HCT116 (cell line): ENCODE data around the gene ERGIC1.

Experiments
- EZH2 ChIP-seq: fragments of 200-600 bp; sonication (generic); IDR thresholded peaks from 2 replicates; pipeline ENCODE4 v1.6.1; 2017; ENCODE audit warnings: antibody characterized with exemption, mixed run types
- ZNF274 ChIP-seq: fragments of 200-500 bp; sonication (Bioruptor generic); IDR thresholded peaks from 2 replicates; pipeline ENCODE4 v1.6.1; 2014; ENCODE audit warnings: mild to moderate bottlenecking, low read depth, low read length, inconsistent platforms
- TF ChIP-seq, protein P1 (sequence below), 3 experiments: fragments of 200-600 bp in 1 of 3; sonication (generic) in 1 of 3; IDR thresholded peaks in 2 of 3; conservative IDR thresholded peaks in 1 of 3; 2 replicates each; pipeline ENCODE4 v1.5.1; 2012 to 2017; ENCODE audit warnings: low read depth in 2 of 3, low read length in 2 of 3, antibody characterized with exemption in 1 of 3, borderline replicate concordance in 1 of 3, control low read depth in 1 of 3, mild to moderate bottlenecking in 1 of 3, mixed read lengths in 1 of 3, mixed run types in 1 of 3, moderate library complexity in 1 of 3; ENCODE audit not compliant: insufficient read depth in 1 of 3

DNA sequence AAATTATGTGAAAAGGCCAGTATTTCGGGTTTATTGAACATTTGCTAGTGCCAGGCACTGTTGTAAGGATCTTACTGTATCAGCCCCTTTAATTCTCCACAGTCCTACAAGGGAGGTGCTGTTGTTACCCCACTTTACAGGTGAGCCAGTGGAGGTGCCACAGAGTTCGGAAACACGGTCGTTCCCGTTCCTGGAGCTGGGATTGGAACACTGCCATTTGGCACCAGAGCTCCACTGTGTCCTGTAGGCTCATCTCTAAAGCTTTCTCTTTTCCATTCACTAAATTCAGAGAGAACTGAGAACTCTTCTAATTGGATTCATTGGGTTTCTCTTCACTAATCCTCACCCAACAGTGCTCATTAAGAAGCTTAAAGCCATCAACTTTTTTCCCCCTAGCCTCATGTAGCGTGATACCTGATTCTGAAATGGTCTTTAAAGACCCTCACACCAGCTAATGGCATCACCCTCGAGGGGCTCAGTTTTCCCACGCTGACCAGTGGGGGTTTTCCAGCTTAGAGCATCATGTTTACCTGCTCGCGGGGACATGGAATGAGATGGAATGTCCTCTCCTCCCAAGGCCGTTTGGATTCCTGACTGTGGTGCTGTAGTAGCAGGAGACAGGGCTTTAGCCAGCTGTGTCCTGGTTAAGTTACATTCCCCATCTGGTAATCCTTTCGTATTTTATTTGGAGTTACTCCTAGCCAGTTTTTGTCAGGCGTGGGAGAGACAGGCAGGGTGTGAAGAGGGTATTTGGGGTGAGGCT lies 5.8 kb downstream of the ERGIC1 start:
- no peak for TF ChIP-seq EZH2
- no peak for TF ChIP-seq ZNF274
- TF ChIP-seq, protein P1, sequence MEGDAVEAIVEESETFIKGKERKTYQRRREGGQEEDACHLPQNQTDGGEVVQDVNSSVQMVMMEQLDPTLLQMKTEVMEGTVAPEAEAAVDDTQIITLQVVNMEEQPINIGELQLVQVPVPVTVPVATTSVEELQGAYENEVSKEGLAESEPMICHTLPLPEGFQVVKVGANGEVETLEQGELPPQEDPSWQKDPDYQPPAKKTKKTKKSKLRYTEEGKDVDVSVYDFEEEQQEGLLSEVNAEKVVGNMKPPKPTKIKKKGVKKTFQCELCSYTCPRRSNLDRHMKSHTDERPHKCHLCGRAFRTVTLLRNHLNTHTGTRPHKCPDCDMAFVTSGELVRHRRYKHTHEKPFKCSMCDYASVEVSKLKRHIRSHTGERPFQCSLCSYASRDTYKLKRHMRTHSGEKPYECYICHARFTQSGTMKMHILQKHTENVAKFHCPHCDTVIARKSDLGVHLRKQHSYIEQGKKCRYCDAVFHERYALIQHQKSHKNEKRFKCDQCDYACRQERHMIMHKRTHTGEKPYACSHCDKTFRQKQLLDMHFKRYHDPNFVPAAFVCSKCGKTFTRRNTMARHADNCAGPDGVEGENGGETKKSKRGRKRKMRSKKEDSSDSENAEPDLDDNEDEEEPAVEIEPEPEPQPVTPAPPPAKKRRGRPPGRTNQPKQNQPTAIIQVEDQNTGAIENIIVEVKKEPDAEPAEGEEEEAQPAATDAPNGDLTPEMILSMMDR (IDR thresholded peaks at IDR 0.05 in 2 of 3, conservative IDR thresholded peaks at IDR 0.05 in 1 of 3; ENCODE audit: borderline replicate concordance in 1 of 3, insufficient read depth in 1 of 3, low read depth in 2 of 3, low read length in 2 of 3): no peak
